NCI-H2029 (cell line): Measurements from ENCODE around the gene NUDT2.

Source experiments
- DNase-seq: peaks from one replicate; lab custom pipeline; 2025; lab: John Stamatoyannopoulos, UW

The NUDT2 gene

GRCh38 chr9:34385561-34386230 is 56.3 kb downstream of the NUDT2 start:
- DNase-seq = no peak

- no peak for DNase-seq
These were observed 57.3 kb downstream of the NUDT2 start for GRCh38 chr9:34386656-34387055.

GRCh38 chr9:34387239-34387638 is 57.9 kb downstream of the NUDT2 start:
- no peak for DNase-seq

GRCh38 chr9:34392511-34392910 is 63.1 kb downstream of the NUDT2 start:
- no peak for DNase-seq
